Kidney tubule cell (primary cell): Measurements from ENCODE around the gene HLA-DPA1.

Experiments
- DNase-seq: peaks from one replicate; pipeline ENCODE4 v3.0.0-alpha.2; 2018; ENCODE audit warnings: low spot score

Gene HLA-DPA1

DNA sequence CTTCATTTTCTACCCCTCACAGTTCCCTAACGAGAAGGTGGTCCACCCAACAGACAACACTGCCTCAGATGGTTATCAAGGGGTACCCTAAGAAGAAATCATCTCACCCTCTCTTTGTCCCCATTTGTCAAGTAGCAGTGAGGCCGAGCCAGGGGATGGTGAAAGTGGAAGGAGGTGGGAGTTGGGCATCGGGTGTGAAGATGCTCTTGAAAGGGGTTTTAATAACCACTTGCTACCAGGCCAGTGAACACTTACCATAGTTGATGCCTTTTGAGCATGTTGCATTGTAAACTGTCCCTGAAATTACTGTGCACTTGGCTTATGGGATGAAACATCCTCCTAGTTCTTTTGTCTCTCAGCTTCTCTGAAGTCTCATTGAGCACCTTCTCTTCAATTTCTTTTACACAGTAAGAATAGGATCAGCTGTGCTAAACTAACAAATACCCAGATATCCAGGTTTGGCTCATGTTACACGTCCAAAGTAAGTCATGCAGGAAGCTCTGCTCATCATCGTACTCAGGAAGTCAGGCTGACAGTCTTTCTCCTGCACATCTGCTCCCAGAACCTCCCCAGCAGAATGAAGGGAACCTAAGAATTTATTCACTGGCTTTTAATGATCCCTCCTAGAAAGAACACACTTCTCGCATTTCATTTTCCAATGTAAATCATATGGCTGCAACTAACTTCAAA, 15.6 kb upstream of the HLA-DPA1 start:
- DNase-seq: no peak

GRCh38 chr6:33088258-33088930, 14.9 kb upstream of the HLA-DPA1 start:
- peak; percentile 3 for DNase-seq

GRCh38 chr6:33085627-33086026, 12.2 kb upstream of the HLA-DPA1 start:
- DNase-seq: no peak

DNA sequence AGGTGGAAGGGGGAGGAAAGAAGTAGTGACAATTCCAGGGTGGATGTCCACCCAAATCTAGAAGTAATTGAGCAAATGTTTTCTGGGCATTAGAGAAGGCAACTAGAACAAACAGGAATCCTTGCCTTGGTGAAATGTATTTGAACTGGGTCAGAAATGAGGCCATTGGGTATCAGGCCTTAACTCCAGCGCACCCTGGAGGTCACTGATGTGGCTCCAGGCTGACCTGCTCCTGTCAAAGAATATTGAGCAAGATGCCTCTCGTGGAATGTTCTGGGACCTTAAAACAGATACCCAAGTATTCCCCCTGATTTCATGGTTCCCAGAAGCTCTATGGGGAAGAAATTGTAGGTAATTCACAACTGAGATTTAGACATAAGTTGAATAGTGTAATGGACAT, 9.3 kb upstream of the HLA-DPA1 start:
- peak; percentile 55 for DNase-seq

DNA sequence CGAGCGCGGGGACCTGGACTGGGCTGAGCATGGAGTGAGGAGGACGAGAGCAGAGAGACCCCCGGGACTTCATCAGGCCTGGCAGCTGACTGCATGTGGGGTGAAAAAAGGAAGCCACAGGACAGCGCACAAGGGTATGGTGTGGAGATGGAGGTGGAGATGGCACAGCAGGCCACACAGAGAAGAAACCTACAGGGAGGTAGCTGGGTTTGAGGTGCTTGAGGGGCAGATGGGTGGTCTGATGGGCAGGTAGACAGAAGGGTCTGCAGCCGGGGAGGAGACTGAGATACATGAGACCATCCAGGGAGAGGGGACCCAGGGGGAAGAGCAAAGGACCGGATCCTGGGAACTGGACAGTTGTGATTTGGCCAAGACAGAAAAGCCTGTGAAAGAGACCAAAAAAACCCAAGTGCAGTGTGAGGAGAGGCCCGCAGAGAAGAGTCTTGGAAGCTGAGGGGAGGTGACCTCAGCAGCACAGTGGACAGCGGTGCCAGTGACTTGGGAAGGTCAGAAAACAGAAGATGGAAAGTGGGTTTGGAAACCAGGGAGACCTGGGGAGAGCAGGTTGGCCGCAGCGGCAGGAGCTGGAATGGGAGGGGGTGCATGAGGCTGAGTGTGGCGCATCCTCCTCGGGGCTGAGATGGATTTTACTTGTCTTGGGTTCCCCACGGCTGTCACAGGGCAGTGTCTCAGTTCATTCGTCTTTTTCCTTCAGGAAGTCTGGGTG, 7.8 kb upstream of the HLA-DPA1 start:
- DNase-seq: no peak

- peak; percentile 70 for DNase-seq
Measured at GRCh38 chr6:33080127-33081089, 7.0 kb upstream of the HLA-DPA1 start.

- no peak for DNase-seq
Measured at GRCh38 chr6:33079580-33079979, 6.1 kb upstream of the HLA-DPA1 start.

- no peak for DNase-seq
Measured at GRCh38 chr6:33078919-33079521, 5.6 kb upstream of the HLA-DPA1 start.

DNA sequence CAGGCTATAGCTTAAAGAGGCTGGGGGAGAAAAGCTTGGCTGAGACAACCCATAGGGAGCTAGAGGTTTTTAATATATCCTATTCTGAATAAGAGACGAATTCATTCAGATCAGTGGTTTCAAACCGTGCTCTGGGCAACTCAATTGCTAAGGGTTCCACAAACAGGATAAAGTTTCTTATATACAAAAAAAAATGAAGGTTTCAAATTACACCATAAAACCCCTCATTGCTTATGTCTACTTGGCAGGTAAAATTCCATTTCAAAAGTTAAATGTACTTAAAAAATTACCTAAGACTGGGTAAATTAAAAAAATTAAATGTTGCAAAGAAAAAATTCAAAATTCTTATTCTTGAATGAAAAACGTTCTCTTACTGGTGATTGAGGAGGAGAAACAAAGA, 5.0 kb upstream of the HLA-DPA1 start:
- no peak for DNase-seq

- DNase-seq: no peak
Measured at GRCh38 chr6:33077908-33078307, 4.5 kb upstream of the HLA-DPA1 start.

DNA sequence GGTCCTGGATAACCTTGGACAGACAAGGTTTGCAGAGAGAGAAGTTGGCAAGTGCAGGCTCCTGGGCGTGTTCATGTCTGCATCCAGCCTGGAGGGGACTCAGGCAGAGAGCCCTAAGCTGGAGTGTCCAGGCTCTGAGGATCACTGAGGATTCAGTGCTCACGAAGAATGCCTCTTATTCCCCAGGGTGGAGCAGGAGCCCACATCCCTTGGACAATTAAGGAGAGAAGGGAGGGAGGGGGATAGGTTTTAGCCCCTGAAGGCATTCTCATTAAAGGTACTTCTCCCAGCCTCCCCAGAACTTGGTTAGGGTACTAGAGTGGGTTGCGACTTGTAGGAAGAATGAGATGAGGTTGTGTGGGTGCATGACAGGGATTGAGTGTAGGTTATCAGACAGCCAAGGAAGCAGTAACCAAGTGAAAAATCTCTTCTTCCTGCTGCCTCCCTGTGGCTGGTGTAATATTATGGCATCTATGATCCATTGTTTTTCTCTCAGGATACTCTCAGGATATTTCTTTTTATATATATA, 3.0 kb upstream of the HLA-DPA1 start:
- DNase-seq: no peak

DNA sequence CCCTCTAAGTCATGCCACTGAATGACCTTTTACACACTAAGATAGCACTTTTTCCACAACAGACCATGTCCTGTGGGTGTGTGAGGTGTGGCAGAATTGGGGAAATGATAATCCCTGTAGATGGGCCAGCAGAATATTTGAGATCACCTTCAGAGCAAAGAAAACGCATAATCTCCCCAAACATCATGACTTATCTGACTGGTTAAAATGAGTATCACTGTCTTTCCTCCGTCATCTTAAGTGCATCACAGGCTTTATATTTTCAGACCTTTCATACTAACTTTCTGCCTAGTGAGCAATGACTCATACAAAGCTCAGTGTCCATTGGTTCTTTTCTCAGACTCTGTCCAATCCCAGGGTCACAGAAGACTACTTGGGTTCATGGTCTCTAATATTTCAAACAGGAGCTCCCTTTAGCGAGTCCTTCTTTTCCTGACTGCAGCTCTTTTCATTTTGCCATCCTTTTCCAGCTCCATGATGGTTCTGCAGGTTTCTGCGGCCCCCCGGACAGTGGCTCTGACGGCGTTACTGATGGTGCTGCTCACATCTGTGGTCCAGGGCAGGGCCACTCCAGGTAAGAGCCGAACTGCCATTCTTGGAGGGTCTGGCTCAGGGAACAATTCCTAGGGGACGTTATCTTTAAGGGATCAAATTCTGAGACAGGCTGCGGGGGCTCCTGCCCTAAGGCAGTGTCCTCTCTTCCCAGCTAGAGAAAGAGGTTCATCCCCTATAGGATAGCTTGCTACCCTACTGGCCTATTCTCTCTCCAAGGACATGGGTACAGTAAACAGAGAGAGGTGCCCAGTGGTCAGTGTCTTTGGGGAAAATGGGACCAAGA, 2.3 kb upstream of the HLA-DPA1 start, which contains the start of gene HLA-DPB1:
TSS of gene HLA-DPB1 (plus strand) at position 423 of the 838 bp plus-strand sequence. CDS start at position 475, 52 bp downstream.
- DNase-seq: peak; percentile 59

DNA sequence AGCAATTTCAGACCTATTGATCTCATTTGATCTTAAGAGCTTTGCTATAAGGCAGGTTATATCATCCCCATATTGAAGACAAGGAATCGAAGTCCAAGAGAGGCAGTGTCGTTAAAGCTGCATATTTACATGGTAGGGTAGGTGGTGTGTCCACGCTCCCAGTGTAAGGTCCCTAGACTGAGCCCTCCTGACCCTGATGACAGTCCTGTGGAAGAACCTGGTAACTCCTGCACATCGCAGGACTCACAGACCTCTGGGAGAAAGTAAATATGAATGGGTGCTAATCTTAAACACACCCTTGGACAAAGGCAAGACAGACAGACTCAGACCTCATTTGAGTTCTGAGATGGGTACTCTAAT, 1.7 kb upstream of the HLA-DPA1 start:
- no peak for DNase-seq

DNA sequence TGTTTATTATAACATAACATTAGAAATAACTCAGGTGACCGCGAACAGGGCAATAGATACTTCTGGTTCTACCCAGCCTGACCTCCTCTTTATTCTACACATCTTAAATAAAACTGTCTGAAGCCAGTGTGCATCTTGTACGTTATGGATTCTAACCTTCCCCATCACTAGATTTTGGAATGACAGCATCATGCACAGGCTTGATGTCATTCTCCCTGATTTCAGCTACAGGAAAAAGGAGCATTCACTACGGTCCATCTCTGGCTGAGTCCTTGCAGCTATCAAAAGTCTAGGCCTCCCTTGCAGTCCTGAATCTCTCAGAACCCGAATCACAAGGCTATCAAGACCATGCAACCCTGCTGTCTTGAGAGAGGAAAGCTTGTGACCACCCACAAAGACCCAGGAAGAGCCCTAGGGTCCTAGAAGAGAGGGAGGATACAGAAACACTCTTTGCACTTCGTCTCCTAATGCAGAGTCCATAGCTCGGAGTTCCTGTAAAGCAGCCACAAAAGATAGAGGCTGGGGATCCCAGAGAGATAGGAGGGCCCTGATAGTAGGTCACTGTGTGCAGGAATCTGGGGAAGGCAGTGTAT, 845 bp downstream of the HLA-DPA1 start:
- DNase-seq: no peak

- DNase-seq: no peak
Measured at GRCh38 chr6:33071569-33071968, 1.9 kb downstream of the HLA-DPA1 start.

DNA sequence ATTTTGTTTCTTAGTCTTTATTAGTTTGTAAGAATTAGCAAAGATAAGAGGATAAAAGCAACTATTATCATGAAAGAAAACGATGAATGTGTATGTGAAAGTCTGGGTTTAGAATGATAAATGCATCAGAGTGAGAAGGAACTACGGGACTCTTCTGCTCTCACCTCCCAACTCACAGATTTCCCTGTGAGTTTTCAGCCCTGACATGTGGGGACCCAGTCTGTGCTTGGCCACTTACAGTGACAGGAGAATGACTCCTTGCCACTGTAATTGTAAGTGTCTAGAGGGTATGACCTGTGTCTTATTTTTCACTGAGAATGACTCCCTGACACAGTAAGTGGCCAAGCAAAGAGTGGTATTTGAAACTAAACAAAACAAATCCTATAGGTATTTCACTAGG, 2.5 kb downstream of the HLA-DPA1 start:
- no peak for DNase-seq

GRCh38 chr6:33069021-33069738, 4.3 kb downstream of the HLA-DPA1 start:
- no peak for DNase-seq

GRCh38 chr6:33066917-33067521, 6.4 kb downstream of the HLA-DPA1 start:
- no peak for DNase-seq

GRCh38 chr6:33065312-33065711, 8.1 kb downstream of the HLA-DPA1 start:
- no peak for DNase-seq
